Measurements from ENCODE around the gene KRTAP5-5. TPM values are rescaled to one million over a fixed set of nuclear protein-coding genes. Genes with fewer than 3 reads are reported as not detected.

Gene KRTAP5-5
- total and polyA plus RNA-seq, 2 of the 8 experiments (the other 6 are each of a cell fraction or from before 2014, with no cell fraction given) = 0.09 TPM; not detected in 1

DNA sequence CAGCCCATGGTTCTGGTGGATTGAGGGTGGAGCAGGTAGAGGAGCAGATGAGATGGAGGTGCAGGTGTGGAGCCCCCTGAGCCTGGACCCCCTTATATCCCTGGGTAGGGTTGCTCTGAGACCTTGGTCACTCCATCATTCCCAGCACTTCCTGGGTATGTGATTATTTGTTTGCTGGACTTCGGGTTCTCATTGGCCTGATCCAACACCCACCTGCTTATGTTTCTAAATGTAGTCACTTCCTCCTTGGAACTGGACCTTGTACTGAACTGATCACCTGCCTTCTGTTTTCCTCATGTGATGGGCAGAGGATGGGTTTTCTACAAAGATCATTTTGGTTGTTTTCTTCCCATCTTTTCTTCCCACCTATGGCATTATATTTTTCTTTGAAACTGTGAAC, 7.5 kb upstream of the KRTAP5-5 start, which contains the start of gene KRTAP5-4:
KRTAP5-4 (minus strand) TSS at position 53 of the 400 bp plus-strand sequence; CDS start at position 8, 45 bp downstream.
- Histone ChIP-seq H3K56ac (replicated peaks; ENCODE audit: insufficient read length, low read depth, low read length) (no peak within 1 kb of the TSS), H3K4me3 (ENCODE audit: extremely low read depth in 1 of 4, insufficient read depth in 2 of 4, low read depth in 3 of 4, low read length in 4 of 4) (no peak within 1 kb of the TSS), H3K9me3 (ENCODE audit: insufficient read depth in 2 of 2, low read depth in 1 of 2, low read length in 1 of 2) (no peaks in the 10 kb centered on the region), H2BK120ac (replicated peaks; ENCODE audit: low read depth, low read length) (no peak within 1 kb of the TSS), H4K91ac (replicated peaks; ENCODE audit: insufficient read length, low read length) (no peak within 1 kb of the TSS), H3K4ac (replicated peaks; ENCODE audit: insufficient read length, low read depth, low read length) (no peak within 1 kb of the TSS), H3K9ac (replicated peaks in 1 of 4; ENCODE audit: extremely low read depth in 1 of 4, low read depth in 3 of 4, low read length in 3 of 4) (no peak within 1 kb of the TSS), H4K5ac (ENCODE audit: insufficient read length, low read depth, low read length) (no peak within 1 kb of the TSS), H3K4me1 (replicated peaks in 1 of 4; ENCODE audit: control insufficient read depth in 3 of 4, insufficient read depth in 4 of 4, low read length in 3 of 4) (no peaks in the 10 kb centered on the region; a peak in 1 of 7 replicates), H3K4me2 (ENCODE audit: insufficient read depth in 1 of 2, low read depth in 2 of 2, low read length in 2 of 2) (no peak within 1 kb of the TSS), H2BK12ac (ENCODE audit: low read depth, low read length) (no peak within 1 kb of the TSS), H3K18ac (ENCODE audit: extremely low read depth, low read length) (no peak within 1 kb of the TSS), H3K27ac (ENCODE audit: low read depth, low read length) (no peak within 1 kb of the TSS), H3K79me2 (ENCODE audit: control insufficient read depth in 1 of 2, insufficient read depth in 2 of 2, low read length in 2 of 2) (no peaks in the 10 kb centered on the region), H3K23me2 (ENCODE audit: low read depth, low read length) (no peaks in the 10 kb centered on the region), H2AK5ac (ENCODE audit: low read depth, low read length) (no peak within 1 kb of the TSS), H3K79me1 (ENCODE audit: low read depth, low read length) (no peaks in the 10 kb centered on the region), H3K27me3 (replicated peaks in 1 of 4; ENCODE audit: control insufficient read depth in 3 of 4, extremely low read depth in 1 of 4, insufficient read depth in 3 of 4, low read length in 3 of 4) (peaks cover 0 to under 1% (median 0%) of the 10 kb centered on the region in 4 experiments; a peak in 1 of 7 replicates), H3K36me3 (ENCODE audit: control insufficient read depth in 2 of 4, insufficient read depth in 4 of 4, low read length in 3 of 4) (no peaks in the 10 kb centered on the region), H3K23ac (ENCODE audit: insufficient read length) (no peak within 1 kb of the TSS), H4K8ac (ENCODE audit: extremely low read depth, insufficient read depth, low read length) (no peak within 1 kb of the TSS), H2AFZ (ENCODE audit: low read length) (no peak within 1 kb of the TSS), H2BK20ac (ENCODE audit: low read length) (no peak within 1 kb of the TSS), H2BK15ac (ENCODE audit: low read length) (no peak within 1 kb of the TSS), H3K14ac (ENCODE audit: insufficient read length) (no peak within 1 kb of the TSS), H4K20me1 (replicated peaks in 1 of 2; ENCODE audit: control insufficient read depth in 1 of 2, insufficient read depth in 2 of 2, low read length in 2 of 2) (no peaks in the 10 kb centered on the region), H2BK5ac (ENCODE audit: low read depth, low read length) (no peak within 1 kb of the TSS)
- FAIRE-seq (no peak), DNase-seq (ENCODE audit: low read depth in 1 of 2, low spot score in 2 of 2) (no peak)
- ChIA-PET POLR2A (ENCODE audit: partially characterized antibody) (no interaction called here), CTCF (ENCODE audit: partially characterized antibody) (no interaction called here)
- WGBS, 2 experiments (ENCODE audit: extremely low coverage in 1 of 2, insufficient coverage in 1 of 2, insufficient read length in 1 of 2, insufficient replicate concordance in 2 of 2, low coverage in 1 of 2, low lambda C conversion rate in 2 of 2, missing lambda C conversion rate in 1 of 2) = 70% methylated on average over 1 of the region's 1 CpG; no CpG with 5 or more reads in 1 of the 2 experiments
- TF ChIP-seq HDAC6 (IDR thresholded peaks at IDR 0.05; ENCODE audit: low read depth, low read length) (no peak), TAF1 (IDR thresholded peaks at IDR 0.05; ENCODE audit: low read depth, low read length) (no peak), RNF2 (IDR thresholded peaks at IDR 0.05; ENCODE audit: borderline replicate concordance, low read depth, low read length, missing control alignments, poor library complexity, severe bottlenecking) (no peak), TBP (IDR thresholded peaks at IDR 0.05; ENCODE audit: low read depth, low read length) (no peak), SAP30 (IDR thresholded peaks at IDR 0.05; ENCODE audit: insufficient read depth, insufficient replicate concordance, low read length) (no peak), SP2 (IDR thresholded peaks at IDR 0.05; ENCODE audit: low read length) (no peak), JUN (IDR thresholded peaks at IDR 0.05; ENCODE audit: low read depth, low read length) (no peak), NRF1 (IDR thresholded peaks at IDR 0.05; ENCODE audit: low read depth, low read length) (no peak), ZNF274 (IDR thresholded peaks at IDR 0.05; ENCODE audit: borderline replicate concordance, extremely low read depth, low read length) (no peak), SIN3A (conservative IDR thresholded peaks at IDR 0.05 in 1 of 2, IDR thresholded peaks at IDR 0.05 in 1 of 2; ENCODE audit: low read depth in 1 of 2, low read length in 2 of 2) (no peak), JUND (IDR thresholded peaks at IDR 0.05; ENCODE audit: low read length) (no peak), CHD1 (IDR thresholded peaks at IDR 0.05; ENCODE audit: low read depth, low read length) (no peak), RBBP5 (IDR thresholded peaks at IDR 0.05; ENCODE audit: borderline replicate concordance, low read depth, low read length) (no peak), EZH2 (IDR thresholded peaks at IDR 0.05; ENCODE audit: low read depth, low read length, severe bottlenecking) (no peak), BRCA1 (IDR thresholded peaks at IDR 0.05; ENCODE audit: low read depth, low read length) (no peak)
